Vagina (tissue), 2 donors: Measurements from ENCODE around the gene PCIF1.

Experiments used
- POLR2AphosphoS5 ChIP-seq, 2 donors: sonication (generic); formaldehyde crosslinking; IDR thresholded peaks; one replicate each; pipeline ENCODE4 v1.9.0; 2017; ENCODE audit warnings: antibody characterized with exemption in 2 of 2, mild to moderate bottlenecking in 2 of 2, low read depth in 1 of 2; ENCODE audit not compliant: insufficient read depth in 1 of 2
- TF ChIP-seq, protein P1 (sequence below), 3 experiments: fragments of 450-650 bp in 2 of 3; fragments of 200-600 bp in 1 of 3; sonication (generic) in 1 of 3; IDR thresholded peaks; one replicate each; pipeline ENCODE4 v1.5.1; 2017 to 2019; ENCODE audit warnings: antibody characterized with exemption in 3 of 3, mild to moderate bottlenecking in 2 of 3, moderate library complexity in 2 of 3

- TF ChIP-seq, protein P1, sequence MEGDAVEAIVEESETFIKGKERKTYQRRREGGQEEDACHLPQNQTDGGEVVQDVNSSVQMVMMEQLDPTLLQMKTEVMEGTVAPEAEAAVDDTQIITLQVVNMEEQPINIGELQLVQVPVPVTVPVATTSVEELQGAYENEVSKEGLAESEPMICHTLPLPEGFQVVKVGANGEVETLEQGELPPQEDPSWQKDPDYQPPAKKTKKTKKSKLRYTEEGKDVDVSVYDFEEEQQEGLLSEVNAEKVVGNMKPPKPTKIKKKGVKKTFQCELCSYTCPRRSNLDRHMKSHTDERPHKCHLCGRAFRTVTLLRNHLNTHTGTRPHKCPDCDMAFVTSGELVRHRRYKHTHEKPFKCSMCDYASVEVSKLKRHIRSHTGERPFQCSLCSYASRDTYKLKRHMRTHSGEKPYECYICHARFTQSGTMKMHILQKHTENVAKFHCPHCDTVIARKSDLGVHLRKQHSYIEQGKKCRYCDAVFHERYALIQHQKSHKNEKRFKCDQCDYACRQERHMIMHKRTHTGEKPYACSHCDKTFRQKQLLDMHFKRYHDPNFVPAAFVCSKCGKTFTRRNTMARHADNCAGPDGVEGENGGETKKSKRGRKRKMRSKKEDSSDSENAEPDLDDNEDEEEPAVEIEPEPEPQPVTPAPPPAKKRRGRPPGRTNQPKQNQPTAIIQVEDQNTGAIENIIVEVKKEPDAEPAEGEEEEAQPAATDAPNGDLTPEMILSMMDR (IDR thresholded peaks at IDR 0.05): no peak
- TF ChIP-seq POLR2AphosphoS5 (IDR thresholded peaks at IDR 0.05; ENCODE audit: insufficient read depth in 1 of 2, low read depth in 1 of 2): no peak
Observed at GRCh38 chr20:45940469-45940868, 6.0 kb downstream of the PCIF1 start.
